Retinal pigment epithelial cell (primary cell): Measurements from ENCODE around the gene SLMAP.

ENCODE experiments used
- DNase-seq: peaks from one replicate; pipeline ENCODE4 v3.0.0-alpha.2; 2010; ENCODE audit warnings: low read depth
- H3K4me3 ChIP-seq: 2 replicates; pipeline ENCODE4 v1.5.1; 2011; ENCODE audit warnings: mild to moderate bottlenecking, low read length, control low read depth, moderate library complexity
- TF ChIP-seq, protein P1 (sequence below): conservative IDR thresholded peaks from 2 replicates; pipeline ENCODE4 v1.5.1; 2011; ENCODE audit warnings: low read depth, low read length, control low read depth, inconsistent platforms

The SLMAP gene

DNA sequence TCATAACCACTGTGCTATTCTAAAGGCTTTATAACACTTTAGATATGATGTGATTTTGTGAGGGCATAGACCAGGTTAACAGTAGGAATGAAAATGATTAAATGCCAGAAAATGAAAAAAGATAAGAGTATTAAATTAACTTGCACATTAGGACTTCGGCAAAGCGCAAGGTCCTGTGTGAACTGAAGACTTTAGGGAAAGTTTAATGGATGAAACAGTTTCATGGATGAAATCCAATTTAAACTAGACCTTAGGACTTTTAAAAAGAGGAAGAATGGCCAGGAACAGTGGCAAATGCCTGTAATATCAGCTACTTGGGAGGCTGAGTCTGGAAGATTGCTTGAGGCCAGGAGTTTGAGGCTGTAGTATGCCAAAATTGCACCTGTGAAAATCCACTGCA is 8.7 kb downstream of the SLMAP start:
- no peak overlapping the region for H3K4me3 ChIP-seq
- no peak for DNase-seq
- TF ChIP-seq, protein P1, sequence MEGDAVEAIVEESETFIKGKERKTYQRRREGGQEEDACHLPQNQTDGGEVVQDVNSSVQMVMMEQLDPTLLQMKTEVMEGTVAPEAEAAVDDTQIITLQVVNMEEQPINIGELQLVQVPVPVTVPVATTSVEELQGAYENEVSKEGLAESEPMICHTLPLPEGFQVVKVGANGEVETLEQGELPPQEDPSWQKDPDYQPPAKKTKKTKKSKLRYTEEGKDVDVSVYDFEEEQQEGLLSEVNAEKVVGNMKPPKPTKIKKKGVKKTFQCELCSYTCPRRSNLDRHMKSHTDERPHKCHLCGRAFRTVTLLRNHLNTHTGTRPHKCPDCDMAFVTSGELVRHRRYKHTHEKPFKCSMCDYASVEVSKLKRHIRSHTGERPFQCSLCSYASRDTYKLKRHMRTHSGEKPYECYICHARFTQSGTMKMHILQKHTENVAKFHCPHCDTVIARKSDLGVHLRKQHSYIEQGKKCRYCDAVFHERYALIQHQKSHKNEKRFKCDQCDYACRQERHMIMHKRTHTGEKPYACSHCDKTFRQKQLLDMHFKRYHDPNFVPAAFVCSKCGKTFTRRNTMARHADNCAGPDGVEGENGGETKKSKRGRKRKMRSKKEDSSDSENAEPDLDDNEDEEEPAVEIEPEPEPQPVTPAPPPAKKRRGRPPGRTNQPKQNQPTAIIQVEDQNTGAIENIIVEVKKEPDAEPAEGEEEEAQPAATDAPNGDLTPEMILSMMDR: no peak

DNA sequence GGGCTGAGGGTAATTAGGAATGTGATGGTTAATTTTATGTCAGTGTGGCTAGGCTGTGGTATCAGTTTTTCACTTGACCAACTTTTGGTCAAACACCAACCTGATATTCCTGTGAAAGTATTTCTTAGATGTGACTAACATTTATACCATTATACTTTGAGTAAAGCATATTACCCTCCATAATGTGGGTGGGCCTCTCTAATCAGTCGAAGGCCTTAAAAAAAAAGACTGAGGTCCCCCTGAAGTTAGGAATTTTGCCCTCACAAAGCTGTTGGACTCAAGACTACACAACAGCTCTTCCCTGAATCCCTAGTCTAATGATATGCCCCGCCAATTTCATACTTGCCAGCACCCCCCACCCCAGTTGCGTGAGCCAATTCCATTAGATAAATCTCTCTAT is 12.5 kb downstream of the SLMAP start:
- no peak overlapping the region for H3K4me3 ChIP-seq
- TF ChIP-seq, protein P1: no peak
- no peak for DNase-seq

DNA sequence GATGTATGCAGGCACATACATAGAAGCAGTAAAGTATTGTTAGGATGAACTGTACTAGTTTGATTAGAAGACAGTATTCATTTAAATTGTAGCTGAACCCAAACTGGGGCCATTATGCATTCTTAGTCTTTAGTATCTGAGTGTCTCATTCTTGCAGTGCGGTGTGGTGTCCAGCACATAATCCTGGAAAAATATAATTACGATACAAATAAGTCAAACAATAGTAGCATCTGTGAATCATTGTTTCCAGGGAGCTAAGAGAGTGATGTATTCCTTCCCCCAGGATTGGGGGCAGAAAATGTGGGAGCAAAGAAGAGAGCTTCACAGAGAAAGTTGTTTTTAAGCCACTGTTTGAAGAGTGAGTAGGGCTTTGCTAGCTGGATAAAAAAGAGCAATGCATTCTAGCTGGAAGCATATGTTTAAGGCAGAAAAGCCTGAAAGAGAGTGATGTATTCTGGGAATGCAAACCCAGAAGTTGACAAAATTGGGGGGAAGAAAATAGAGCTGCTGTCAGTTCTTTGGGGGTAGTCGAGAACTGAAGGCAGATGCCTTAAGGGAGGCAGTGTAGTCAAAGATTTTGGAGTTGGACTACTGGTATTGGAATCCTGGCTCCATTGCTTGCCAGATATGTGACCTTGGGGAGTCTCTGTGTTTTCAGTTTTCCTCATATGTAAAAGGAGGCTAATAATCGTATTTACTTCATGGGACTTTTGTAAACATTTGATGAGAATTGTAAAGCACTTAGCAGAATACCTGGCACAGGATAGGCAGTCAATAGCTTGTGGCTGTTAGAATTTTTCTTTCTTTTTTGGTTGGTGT is 14.1 kb downstream of the SLMAP start:
- no peak for DNase-seq
- TF ChIP-seq, protein P1: no peak

DNA sequence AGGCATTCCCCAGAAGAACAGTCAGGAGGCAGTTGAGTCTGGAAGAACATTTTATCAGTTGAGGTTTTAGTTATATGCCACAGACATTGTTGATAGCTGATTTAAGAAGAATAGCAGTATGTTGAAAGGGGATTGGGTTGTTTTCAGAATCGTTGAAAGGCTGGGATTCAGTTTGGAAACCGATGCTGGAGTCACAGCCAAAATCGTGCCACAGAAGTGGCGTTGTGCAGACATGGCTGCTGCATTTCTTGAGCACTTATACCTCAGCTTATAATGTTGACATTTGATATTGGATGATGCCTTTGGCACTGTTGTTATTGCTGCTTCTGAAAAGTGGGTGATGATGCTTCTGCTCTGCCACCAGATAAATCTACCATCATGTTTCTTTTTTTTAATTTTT is 16.1 kb downstream of the SLMAP start:
- H3K4me3 ChIP-seq: no peak overlapping the region
- no peak for DNase-seq
- TF ChIP-seq, protein P1: no peak

More for the DNA sequence above, 14.1 kb downstream of the SLMAP start:
- H3K4me3 ChIP-seq: no peak overlapping the region

DNA sequence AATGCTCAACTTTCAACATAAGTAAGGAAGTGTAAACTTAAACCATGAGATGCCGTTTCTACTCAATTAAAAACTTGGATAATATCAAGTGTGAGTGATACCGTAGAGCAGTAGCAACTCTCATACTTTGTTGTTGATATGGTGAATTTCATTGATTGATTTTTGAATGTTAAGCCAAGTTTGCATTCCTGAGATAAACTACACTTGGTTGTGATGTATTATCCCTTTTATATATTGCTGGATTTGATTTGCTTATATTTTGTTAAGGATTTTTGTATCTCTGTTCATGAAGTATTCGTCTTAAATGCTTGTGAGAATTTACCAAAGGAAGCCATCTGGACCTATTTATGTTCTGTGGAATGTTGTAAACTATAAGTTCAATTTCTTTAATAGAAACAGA is 21.7 kb downstream of the SLMAP start:
- TF ChIP-seq, protein P1: no peak
- no peak for DNase-seq
- no peak overlapping the region for H3K4me3 ChIP-seq

DNA sequence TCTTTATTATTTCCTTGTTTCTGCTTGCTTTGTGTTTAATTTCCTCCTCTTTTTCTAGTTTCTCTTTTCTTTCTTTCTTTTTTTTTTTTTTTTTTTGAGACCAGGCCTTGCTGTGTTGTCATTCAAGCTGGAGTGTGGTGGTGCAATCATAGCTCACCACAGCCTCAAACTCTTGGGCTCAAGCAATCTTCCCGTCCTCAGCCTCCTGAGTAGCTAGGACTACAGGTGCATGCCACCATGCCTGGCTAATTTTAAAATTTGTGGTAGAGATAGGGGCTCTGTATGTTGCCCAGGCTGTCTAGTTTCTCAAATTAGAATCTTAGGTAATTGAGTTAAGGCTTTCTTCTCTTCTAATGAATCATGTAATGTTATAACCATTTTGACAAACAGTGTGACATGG is 22.4 kb downstream of the SLMAP start:
- no peak overlapping the region for H3K4me3 ChIP-seq
- TF ChIP-seq, protein P1: no peak
- no peak for DNase-seq

DNA sequence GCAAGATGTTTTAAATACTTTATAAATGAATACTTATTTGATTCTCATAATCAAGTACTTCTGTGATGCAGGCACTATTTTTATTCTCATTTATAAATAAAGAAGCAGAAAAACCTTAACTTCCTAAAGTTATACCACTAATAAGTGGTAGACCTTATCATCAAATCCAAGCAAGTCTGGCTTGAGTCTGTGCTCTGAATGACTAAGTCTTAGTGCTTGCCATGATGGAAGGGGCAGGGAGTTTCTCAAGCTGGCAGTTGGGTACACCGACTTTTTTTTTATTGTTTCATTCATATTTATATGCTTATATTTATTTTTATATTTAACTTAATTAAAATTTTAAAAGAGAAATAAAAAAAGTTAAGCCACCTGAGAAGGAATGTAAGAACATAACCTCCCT is 23.6 kb downstream of the SLMAP start:
- DNase-seq: no peak
- H3K4me3 ChIP-seq: no peak overlapping the region
- TF ChIP-seq, protein P1: no peak
